GM10847 (cell line): ENCODE data around the gene ERFL.

Experiments used
- POLR2A ChIP-seq: IDR thresholded peaks from 2 replicates; pipeline ENCODE4 v1.6.1; 2011; ENCODE audit not compliant: insufficient read length; ENCODE audit errors: extremely low read depth

Gene ERFL

DNA sequence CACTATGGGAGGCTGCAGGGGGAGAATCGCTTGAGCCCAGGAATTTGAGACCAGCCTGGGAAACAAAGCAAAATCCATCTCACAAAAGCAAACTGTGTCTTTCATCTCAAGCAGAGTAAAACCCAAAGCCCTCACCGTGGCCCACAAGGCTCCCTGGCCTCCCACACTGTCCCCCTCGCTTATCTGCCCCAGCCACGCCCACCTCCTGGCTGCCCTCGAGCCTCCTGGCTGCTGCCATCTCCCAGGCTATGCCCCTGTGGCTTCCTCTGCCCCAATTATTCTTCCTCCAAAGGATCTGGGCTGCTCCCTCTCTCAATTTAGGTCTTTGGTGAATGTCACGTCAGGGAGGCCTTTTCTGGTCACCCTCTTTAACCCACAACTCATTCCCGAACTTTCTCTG lies 27.3 kb upstream of the ERFL start:
- TF ChIP-seq POLR2A = no peak

DNA sequence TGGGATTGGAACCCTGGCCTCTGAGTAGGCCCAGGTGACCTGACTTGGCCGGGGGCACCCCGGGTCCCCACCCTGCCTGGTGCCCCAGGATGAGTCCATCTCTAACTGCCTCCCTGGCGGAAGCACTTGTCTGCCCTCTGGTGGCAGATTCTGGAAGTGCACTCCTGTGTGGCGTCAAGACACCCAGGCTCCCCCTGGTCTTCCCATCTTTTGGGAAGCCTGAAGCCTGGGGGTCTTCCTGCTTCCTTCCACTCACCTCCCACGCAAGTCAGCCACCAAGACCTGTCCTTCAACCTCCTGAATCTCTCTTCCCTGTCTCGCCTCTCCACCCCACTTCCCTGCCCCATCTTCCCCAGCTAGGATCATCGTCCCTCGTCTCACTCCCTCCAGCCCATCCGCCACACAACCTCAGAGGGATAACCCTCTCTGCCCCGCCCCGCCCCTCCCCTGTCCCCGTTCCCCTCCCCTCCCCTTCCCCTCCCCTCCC lies 23.5 kb upstream of the ERFL start:
- TF ChIP-seq POLR2A = no peak

DNA sequence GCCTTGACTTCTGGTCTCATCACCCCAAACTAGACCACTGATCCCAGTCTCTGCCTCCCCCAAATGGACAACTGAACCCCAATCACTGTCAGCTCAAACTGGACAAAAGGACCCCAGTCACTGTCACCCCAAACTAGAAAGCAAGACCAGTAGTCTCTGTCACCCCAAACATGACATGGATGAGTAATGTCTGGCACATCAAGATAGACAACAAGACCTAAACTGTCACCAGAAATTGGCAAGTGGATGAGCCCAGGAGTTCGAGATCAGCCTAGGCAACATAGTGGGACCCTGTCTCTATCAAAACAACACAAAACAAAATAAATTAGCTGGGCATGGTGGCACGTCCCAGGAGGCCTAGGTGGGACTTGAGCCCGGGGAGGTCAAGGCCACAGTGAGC lies 18.8 kb upstream of the ERFL start:
- TF ChIP-seq POLR2A = no peak

DNA sequence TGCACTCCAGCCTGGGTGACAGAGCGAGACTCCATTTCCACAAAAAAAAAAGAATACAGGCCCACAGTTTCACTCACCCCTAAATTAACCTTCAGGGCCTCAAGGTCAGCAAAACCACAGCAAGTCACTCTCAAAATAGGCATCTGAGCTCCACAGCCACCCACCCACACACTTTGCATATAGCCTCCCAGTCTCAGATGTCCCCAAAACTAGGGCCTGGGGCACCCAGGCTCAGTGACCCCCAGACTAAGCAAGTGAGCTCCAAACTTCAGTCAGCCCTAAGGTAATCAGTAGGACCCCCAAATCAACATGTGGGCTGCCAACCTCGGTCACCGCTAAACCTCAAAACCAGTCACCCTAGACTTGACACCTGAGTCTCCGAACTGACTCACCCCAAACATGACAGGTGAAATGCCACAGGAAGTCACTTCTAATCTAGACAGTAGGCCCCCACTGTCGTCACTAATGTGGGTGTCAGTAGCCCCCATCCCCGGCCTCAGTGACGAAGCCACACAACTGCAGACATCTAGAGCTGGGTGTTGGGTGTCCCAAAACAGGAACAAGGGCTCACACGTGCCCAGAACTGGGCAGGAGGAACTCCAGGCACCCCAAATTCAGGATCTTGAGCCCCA lies 17.0 kb upstream of the ERFL start:
- no peak for TF ChIP-seq POLR2A

- TF ChIP-seq POLR2A = no peak
Observed at GRCh38 chr19:41944336-41944735, 16.1 kb upstream of the ERFL start.

DNA sequence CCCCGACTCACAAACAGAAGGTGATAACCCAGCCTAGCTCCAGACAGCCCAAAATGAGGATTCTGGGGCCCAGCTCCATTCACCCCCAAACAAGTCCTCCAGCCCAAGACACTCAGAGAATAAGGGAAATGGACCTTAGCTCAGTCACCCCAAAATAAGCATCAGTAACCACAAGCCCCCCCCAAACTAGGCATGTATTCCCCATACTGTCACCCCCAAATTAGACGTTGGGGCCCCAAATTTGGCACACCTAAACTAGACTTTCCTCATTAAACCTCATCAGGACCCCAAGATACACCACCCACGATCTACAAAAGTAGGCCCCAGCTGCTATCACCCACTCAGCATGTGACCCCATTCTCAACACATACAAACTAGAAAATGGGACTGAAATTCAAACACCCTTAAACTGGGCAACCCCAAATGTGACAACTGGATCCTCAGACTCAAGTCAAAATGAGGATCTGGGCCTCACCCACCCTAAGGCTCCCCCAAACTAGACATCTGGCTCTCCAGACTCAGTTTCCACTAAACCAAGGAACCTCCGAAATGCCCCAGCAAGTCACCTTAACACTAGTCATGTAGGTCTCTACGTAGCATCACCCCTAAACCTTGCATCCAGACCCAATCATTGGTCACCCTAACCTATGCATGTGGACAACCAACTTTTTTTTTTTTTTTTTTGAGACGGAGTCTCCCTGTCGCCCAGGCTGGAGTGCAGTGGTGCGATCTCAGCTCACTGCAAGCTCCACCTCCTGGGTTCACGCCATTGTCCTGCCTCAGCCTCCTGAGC lies 13.4 kb upstream of the ERFL start:
- no peak for TF ChIP-seq POLR2A

- no peak for TF ChIP-seq POLR2A
Observed at GRCh38 chr19:41940731-41941409, 12.6 kb upstream of the ERFL start.

GRCh38 chr19:41939861-41940730 lies 11.8 kb upstream of the ERFL start:
- TF ChIP-seq POLR2A = no peak

- no peak for TF ChIP-seq POLR2A
Observed at GRCh38 chr19:41937525-41938468, 9.5 kb upstream of the ERFL start.

DNA sequence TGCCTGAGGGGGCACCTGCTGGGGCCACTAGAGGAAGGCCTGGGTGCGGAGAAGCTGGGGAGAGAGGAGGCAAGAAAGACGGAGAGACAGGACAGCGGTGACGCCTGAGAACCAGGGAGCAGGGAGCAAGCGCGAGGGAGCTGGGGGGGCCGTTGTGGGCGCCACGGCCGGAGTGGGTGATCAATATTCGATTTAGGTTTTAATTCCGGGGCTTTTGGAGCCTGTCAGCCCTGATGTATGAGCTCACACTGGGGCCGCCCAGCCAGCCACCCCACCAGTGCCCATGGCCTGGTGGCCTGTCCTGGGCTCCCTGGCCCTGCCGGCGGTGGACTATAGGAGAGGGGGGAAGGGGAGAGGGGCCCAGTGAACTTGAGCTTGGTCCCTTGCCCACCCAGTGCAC lies 8.7 kb upstream of the ERFL start:
- no peak for TF ChIP-seq POLR2A

- TF ChIP-seq POLR2A = no peak
Observed at GRCh38 chr19:41936416-41936850, 8.2 kb upstream of the ERFL start.

DNA sequence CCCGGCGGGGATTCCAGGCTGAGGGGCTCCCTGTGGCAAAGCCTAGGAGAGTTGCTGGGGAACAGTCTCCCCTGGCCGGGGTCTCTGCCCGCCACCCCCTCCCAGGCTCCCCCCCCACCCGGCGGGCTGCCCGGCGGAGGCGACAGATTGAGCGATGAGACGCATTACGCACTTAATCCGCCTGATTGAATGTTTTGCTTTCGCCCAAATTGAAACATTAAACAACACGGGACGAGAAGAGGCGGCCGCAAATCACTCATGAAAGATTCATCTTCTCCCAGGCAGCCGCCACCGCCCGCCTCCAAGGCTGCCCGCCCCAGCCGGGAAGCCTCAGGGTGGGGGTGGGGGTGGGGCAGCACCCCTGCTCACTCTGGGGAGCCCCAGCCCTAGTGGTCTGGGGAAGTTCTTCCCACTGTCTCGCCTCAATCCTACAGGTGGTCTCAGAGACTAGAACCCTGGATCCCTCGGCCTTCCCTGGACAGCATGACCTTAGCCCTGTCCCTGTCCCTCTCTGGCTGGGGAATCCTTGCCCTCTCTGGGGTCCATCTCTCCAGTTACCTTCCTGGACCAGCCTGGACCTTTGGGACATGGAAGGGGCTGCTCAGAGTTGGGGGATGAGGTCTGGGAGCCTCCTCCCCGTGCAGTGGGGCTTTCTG lies 7.6 kb upstream of the ERFL start:
- TF ChIP-seq POLR2A = no peak

GRCh38 chr19:41934849-41935374 lies 6.7 kb upstream of the ERFL start:
- no peak for TF ChIP-seq POLR2A
